ENCODE results near the gene MLYCD.
"Not testable (repeated sequence)": the region's sequence is repeated elsewhere in the genome, so short reads cannot be mapped to it uniquely, and the experiment has no call there.

DNA sequence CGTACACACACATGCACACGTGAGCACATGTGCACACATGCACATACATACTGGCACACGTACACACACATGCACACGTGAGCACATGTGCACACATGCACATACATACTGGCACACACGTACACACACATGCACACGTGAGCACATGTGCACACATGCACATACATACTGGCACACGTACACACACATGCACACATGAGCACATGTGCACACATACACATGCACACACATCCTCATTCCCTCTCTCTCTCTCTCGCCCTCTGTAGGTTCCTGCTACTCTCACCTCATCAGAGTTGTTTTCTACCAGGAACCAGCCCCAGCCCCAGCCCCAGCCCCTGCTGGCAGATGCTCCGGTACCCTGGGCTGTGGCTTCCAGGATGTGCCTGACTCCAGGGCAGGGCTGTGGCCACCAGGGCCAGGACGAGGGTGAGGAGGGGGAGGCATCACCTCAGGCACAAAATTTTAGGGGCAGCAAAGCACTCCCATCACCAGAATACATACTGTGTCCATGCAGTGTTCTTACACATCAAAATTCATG, 52.0 kb downstream of the MLYCD start:
- TF ChIP-seq POLR2A (IDR thresholded peaks at IDR 0.05; ENCODE audit: low read depth); CTCF (IDR thresholded peaks at IDR 0.05): not testable (repeated sequence)

Data from esophagus muscularis mucosa (tissue), 3 donors.